Measurements from ENCODE around the gene ANHX.
"Not testable (repeated sequence)": the region's sequence is repeated elsewhere in the genome, so short reads cannot be mapped to it uniquely, and the experiment has no call there.

Gene ANHX

GRCh38 chr12:133235401-133236112 lies at the start of gene ANHX:
ANHX (minus strand) TSS chr12:133235877; CDS start chr12:133234356, 1,521 bp downstream.
- Histone ChIP-seq H3K9ac (ENCODE audit: low read depth, low read length) (no peak within 1 kb of the TSS), H3K36me3 (ENCODE audit: insufficient read depth, low read length) (no peaks in the 10 kb centered on the region), H4K20me1 (ENCODE audit: insufficient read depth, low read length) (no peaks in the 10 kb centered on the region), H3K27ac (ENCODE audit: low read length) (no peak within 1 kb of the TSS), H3K4me3 (ENCODE audit: low read depth in 1 of 2, low read length in 2 of 2) (no peak within 1 kb of the TSS), H2AFZ (ENCODE audit: low read depth, low read length) (no peak within 1 kb of the TSS), H3K27me3 (ENCODE audit: insufficient read depth, low read length, poor library complexity) (no peaks in the 10 kb centered on the region), H3K9me3 (ENCODE audit: insufficient read depth, low read length, severe bottlenecking) (peaks cover 42% of the 10 kb centered on the region), H3K79me2 (ENCODE audit: insufficient read depth, low read length) (no peaks in the 10 kb centered on the region), H3K4me1 (ENCODE audit: insufficient read depth, low read length) (no peaks in the 10 kb centered on the region), H3K4me2 (ENCODE audit: insufficient read depth, low read length) (no peak within 1 kb of the TSS)
- no peak for ATAC-seq (ENCODE audit: insufficient read depth, low read depth)
- no peak for TF ChIP-seq EZH2 (IDR thresholded peaks at IDR 0.05; ENCODE audit: borderline replicate concordance, low read depth, low read length, severe bottlenecking)
- TF ChIP-seq CTCF (IDR thresholded peaks at IDR 0.05; ENCODE audit: borderline replicate concordance, extremely low read depth, low read length, poor library complexity, severe bottlenecking), result no peak
- no peak for DNase-seq

GRCh38 chr12:133264668-133265067 lies 29.0 kb upstream of the ANHX start:
- H3K4me1 ChIP-seq (ENCODE audit: insufficient read depth, low read length); ATAC-seq (ENCODE audit: insufficient read depth, low read depth); H3K27me3 ChIP-seq (ENCODE audit: insufficient read depth, low read length, poor library complexity); H2AFZ ChIP-seq (ENCODE audit: low read depth, low read length); H4K20me1 ChIP-seq (ENCODE audit: insufficient read depth, low read length); H3K36me3 ChIP-seq (ENCODE audit: insufficient read depth, low read length); H3K27ac ChIP-seq (ENCODE audit: low read length); H3K4me3 ChIP-seq (ENCODE audit: low read depth in 1 of 2, low read length in 2 of 2); H3K79me2 ChIP-seq (ENCODE audit: insufficient read depth, low read length); DNase-seq; H3K9ac ChIP-seq (ENCODE audit: low read depth, low read length); H3K4me2 ChIP-seq (ENCODE audit: insufficient read depth, low read length); H3K9me3 ChIP-seq (ENCODE audit: insufficient read depth, low read length, severe bottlenecking): not testable (repeated sequence)

GRCh38 chr12:133264173-133264572 lies 28.5 kb upstream of the ANHX start:
- Histone ChIP-seq H4K20me1 (ENCODE audit: insufficient read depth, low read length) (no peaks in the 10 kb centered on the region), H3K79me2 (ENCODE audit: insufficient read depth, low read length) (no peaks in the 10 kb centered on the region), H3K27ac (ENCODE audit: low read length) (no peak overlapping the region), H3K27me3 (ENCODE audit: insufficient read depth, low read length, poor library complexity) (no peaks in the 10 kb centered on the region), H2AFZ (ENCODE audit: low read depth, low read length) (no peak overlapping the region), H3K4me2 (ENCODE audit: insufficient read depth, low read length) (no peak overlapping the region), H3K4me1 (ENCODE audit: insufficient read depth, low read length) (no peaks in the 10 kb centered on the region), H3K36me3 (ENCODE audit: insufficient read depth, low read length) (no peaks in the 10 kb centered on the region), H3K9me3 (ENCODE audit: insufficient read depth, low read length, severe bottlenecking) (peaks cover 2% of the 10 kb centered on the region), H3K9ac (ENCODE audit: low read depth, low read length) (no peak overlapping the region), H3K4me3 (ENCODE audit: low read depth in 1 of 2, low read length in 2 of 2) (no peak overlapping the region)
- DNase-seq, result no peak
- no peak for ATAC-seq (ENCODE audit: insufficient read depth, low read depth)
- TF ChIP-seq CTCF (IDR thresholded peaks at IDR 0.05; ENCODE audit: borderline replicate concordance, extremely low read depth, low read length, poor library complexity, severe bottlenecking) (no peak), EZH2 (IDR thresholded peaks at IDR 0.05; ENCODE audit: borderline replicate concordance, low read depth, low read length, severe bottlenecking) (no peak)

- no peak overlapping the region for H2AFZ ChIP-seq (ENCODE audit: low read depth, low read length)
Measured at GRCh38 chr12:133256321-133256720, 20.6 kb upstream of the ANHX start.

GRCh38 chr12:133255833-133256232 lies 20.2 kb upstream of the ANHX start:
- ATAC-seq (ENCODE audit: insufficient read depth, low read depth); H3K4me3 ChIP-seq (ENCODE audit: low read depth in 1 of 2, low read length in 2 of 2); H3K27ac ChIP-seq (ENCODE audit: low read length); H3K9ac ChIP-seq (ENCODE audit: low read depth, low read length); H2AFZ ChIP-seq (ENCODE audit: low read depth, low read length); H3K79me2 ChIP-seq (ENCODE audit: insufficient read depth, low read length); H4K20me1 ChIP-seq (ENCODE audit: insufficient read depth, low read length); H3K36me3 ChIP-seq (ENCODE audit: insufficient read depth, low read length); H3K27me3 ChIP-seq (ENCODE audit: insufficient read depth, low read length, poor library complexity); H3K4me1 ChIP-seq (ENCODE audit: insufficient read depth, low read length); DNase-seq; H3K9me3 ChIP-seq (ENCODE audit: insufficient read depth, low read length, severe bottlenecking); H3K4me2 ChIP-seq (ENCODE audit: insufficient read depth, low read length): not testable (repeated sequence)

More at GRCh38 chr12:133256321-133256720, 20.6 kb upstream of the ANHX start:
- Histone ChIP-seq H3K27me3 (ENCODE audit: insufficient read depth, low read length, poor library complexity) (no peaks in the 10 kb centered on the region), H3K4me1 (ENCODE audit: insufficient read depth, low read length) (no peaks in the 10 kb centered on the region), H3K4me2 (ENCODE audit: insufficient read depth, low read length) (no peak overlapping the region), H3K9me3 (ENCODE audit: insufficient read depth, low read length, severe bottlenecking) (peaks cover 2% of the 10 kb centered on the region), H3K27ac (ENCODE audit: low read length) (no peak overlapping the region), H4K20me1 (ENCODE audit: insufficient read depth, low read length) (no peaks in the 10 kb centered on the region), H3K4me3 (ENCODE audit: low read depth in 1 of 2, low read length in 2 of 2) (no peak overlapping the region), H3K79me2 (ENCODE audit: insufficient read depth, low read length) (no peaks in the 10 kb centered on the region), H3K36me3 (ENCODE audit: insufficient read depth, low read length) (no peaks in the 10 kb centered on the region), H3K9ac (ENCODE audit: low read depth, low read length) (no peak overlapping the region)
- ATAC-seq (ENCODE audit: insufficient read depth, low read depth), result no peak
- DNase-seq, result no peak
- TF ChIP-seq CTCF (IDR thresholded peaks at IDR 0.05; ENCODE audit: borderline replicate concordance, extremely low read depth, low read length, poor library complexity, severe bottlenecking) (no peak), EZH2 (IDR thresholded peaks at IDR 0.05; ENCODE audit: borderline replicate concordance, low read depth, low read length, severe bottlenecking) (no peak)
